ENCODE data around the gene COL19A1.

DNA sequence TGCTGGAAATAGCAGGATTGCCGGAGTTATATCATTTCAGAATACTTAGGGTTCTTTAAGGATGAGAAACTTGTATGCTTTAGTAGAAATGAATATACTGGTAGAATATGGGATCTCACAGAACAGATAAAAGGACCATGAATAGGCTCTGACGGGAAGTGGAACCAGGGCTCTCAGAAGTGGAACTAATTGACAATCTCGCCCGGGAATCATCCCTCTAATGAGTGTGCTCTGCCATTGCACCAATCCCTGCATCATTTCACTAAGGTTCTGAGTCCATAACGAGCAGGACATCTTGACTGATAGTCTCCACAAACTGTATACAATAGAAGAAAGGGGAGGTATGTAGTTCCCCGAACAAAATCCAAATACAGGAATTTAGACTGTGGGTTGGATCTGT, 286.4 kb downstream of the COL19A1 start:
- no peak for TF ChIP-seq POLR2A (IDR thresholded peaks at IDR 0.05)
- TF ChIP-seq, protein P1, sequence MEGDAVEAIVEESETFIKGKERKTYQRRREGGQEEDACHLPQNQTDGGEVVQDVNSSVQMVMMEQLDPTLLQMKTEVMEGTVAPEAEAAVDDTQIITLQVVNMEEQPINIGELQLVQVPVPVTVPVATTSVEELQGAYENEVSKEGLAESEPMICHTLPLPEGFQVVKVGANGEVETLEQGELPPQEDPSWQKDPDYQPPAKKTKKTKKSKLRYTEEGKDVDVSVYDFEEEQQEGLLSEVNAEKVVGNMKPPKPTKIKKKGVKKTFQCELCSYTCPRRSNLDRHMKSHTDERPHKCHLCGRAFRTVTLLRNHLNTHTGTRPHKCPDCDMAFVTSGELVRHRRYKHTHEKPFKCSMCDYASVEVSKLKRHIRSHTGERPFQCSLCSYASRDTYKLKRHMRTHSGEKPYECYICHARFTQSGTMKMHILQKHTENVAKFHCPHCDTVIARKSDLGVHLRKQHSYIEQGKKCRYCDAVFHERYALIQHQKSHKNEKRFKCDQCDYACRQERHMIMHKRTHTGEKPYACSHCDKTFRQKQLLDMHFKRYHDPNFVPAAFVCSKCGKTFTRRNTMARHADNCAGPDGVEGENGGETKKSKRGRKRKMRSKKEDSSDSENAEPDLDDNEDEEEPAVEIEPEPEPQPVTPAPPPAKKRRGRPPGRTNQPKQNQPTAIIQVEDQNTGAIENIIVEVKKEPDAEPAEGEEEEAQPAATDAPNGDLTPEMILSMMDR (IDR thresholded peaks at IDR 0.05): no peak
